Spinal cord (tissue), 10 donors: ENCODE data around the gene ZC3H7A. TPM values are rescaled to one million over a fixed set of nuclear protein-coding genes. Genes with fewer than 3 reads are reported as not detected.

Experiments
- DNase-seq, 6 donors: peaks; one replicate each; pipeline versions ENCODE4 v3.0.0 to v3.0.0-alpha.2; 2013 to 2015; ENCODE audit warnings: low spot score in 6 of 6, low read depth in 4 of 6
- H3K27ac ChIP-seq: one replicate; pipeline ENCODE4 v1.5.1; 2013; ENCODE audit warnings: low read depth, low read length, control low read depth
- H3K27me3 ChIP-seq: one replicate; pipeline ENCODE4 v1.6.1; 2013; ENCODE audit warnings: low read length; ENCODE audit not compliant: control insufficient read depth, insufficient read depth
- H3K36me3 ChIP-seq: one replicate; pipeline ENCODE4 v1.6.1; 2013; ENCODE audit warnings: low read length; ENCODE audit not compliant: control insufficient read depth, insufficient read depth
- H3K4me1 ChIP-seq: one replicate; pipeline ENCODE4 v1.6.1; 2013; ENCODE audit warnings: low read length; ENCODE audit not compliant: control insufficient read depth, insufficient read depth
- H3K4me3 ChIP-seq: one replicate; pipeline ENCODE4 v1.5.1; 2013; ENCODE audit warnings: low read depth, low read length, control low read depth
- H3K9me3 ChIP-seq: one replicate; pipeline ENCODE4 v1.6.1; 2013; ENCODE audit warnings: low read length; ENCODE audit not compliant: control insufficient read depth, insufficient read depth
- WGBS: methylation state at CpG from one replicate; pipeline ENCODE4 v1.1.5; 2013; ENCODE audit warnings: missing lambda C conversion rate; ENCODE audit not compliant: insufficient coverage; 5-methylcytosine and 5-hydroxymethylcytosine counted together
- long read RNA-seq, 4 donors: transcript quantifications; one replicate each; lab custom pipeline, GENCODE V29; 2026
- polyA plus RNA-seq, 2 donors: library from polyadenylated mRNA; unstranded; fragments of 120-200 nt; gene quantifications; one replicate each; pipeline ENCODE4 v1.2.1, GENCODE V29; 2013; ENCODE audit not compliant: insufficient read length in 2 of 2
- total RNA-seq, 2 donors: library from RNA; depleted of rRNA in 1 of 2; stranded (reverse); fragments of 120-200 nt in 1 of 2; fragments of >200 nt in 1 of 2; gene quantifications; one replicate each; pipeline versions ENCODE4 v1.2.3 to v1.2.4, GENCODE V29; 2013 to 2014
- donor health status: healthy.

The ZC3H7A gene
- total RNA-seq, result 10 to 100 TPM; 65.3 to 66.0 TPM
- polyA plus RNA-seq, result 10 to 100 TPM; 67.4 to 73.9 TPM
- long read RNA-seq, donor 1, transcript ZC3H7A-214 (4 exons, 2,632 nt), result major isoform, 6 of 27 reads
- long read RNA-seq, donor 1, partial matches to known transcripts, result 19 of 27 reads
- long read RNA-seq, donor 1, other reads (novel, unspliced or antisense), result 0 of 27 reads
- long read RNA-seq, donor 2, partial matches to known transcripts, result 0 of 1 reads
- long read RNA-seq, donor 2, other reads (novel, unspliced or antisense), result 0 of 1 reads
- long read RNA-seq, donor 3, partial matches to known transcripts, result 0 of 3 reads
- long read RNA-seq, donor 3, other reads (novel, unspliced or antisense), result 0 of 3 reads
- long read RNA-seq, donor 4, partial matches to known transcripts, result 0 of 5 reads
- long read RNA-seq, donor 4, other reads (novel, unspliced or antisense), result 0 of 5 reads

- under 1% methylated on average over 80 of the region's 80 CpGs for whole genome bisulfite sequencing
- DNase-seq, result peak; percentile 88 to 99 (median 94)
- H3K4me1 ChIP-seq, result peaks cover 41% of the 10 kb centered on the region
- H3K36me3 ChIP-seq, result peaks cover 8% of the 10 kb centered on the region
- H3K27me3 ChIP-seq, result no peaks in the 10 kb centered on the region
- peak within 1 kb of the TSS; percentile 98 for H3K27ac ChIP-seq
- H3K9me3 ChIP-seq, result no peaks in the 10 kb centered on the region
- peak within 1 kb of the TSS; percentile 83 for H3K4me3 ChIP-seq
These were observed at the start of gene ZC3H7A for GRCh38 chr16:11797166-11797956. Gene ZC3H7A, minus strand, starts transcription at chr16:11797258. Its CDS starts 14,904 bp downstream, at chr16:11782354.

DNA sequence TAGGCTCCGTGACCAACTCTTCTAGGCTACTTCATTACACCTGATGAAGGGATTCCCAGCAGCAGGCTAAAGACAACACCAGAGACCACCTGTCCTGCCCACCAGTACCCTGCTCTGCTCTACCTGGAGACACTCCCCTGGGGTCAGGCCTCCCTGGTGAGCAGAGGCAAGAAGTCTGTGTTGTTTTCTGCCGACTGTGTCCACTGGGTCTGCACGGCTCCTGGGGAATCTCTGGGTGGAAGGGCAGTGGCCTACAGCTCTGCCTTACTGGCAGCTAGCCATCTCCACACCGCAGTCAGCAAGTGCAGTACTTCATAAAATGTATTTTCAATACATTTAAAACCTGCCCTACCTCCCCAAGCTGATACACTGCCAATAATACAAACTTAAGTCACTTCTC is 47.4 kb upstream of the ZC3H7A start:
- 100% methylated on average over 3 of the region's 4 CpGs for WGBS
- Histone ChIP-seq H3K27ac (no peak overlapping the region), H3K9me3 (no peaks in the 10 kb centered on the region), H3K4me1 (no peaks in the 10 kb centered on the region), H3K27me3 (no peaks in the 10 kb centered on the region), H3K4me3 (no peak overlapping the region), H3K36me3 (peaks cover 72% of the 10 kb centered on the region)
- DNase-seq, result no peak

- Histone ChIP-seq H3K36me3 (peaks cover 72% of the 10 kb centered on the region), H3K4me1 (no peaks in the 10 kb centered on the region), H3K27me3 (no peaks in the 10 kb centered on the region), H3K9me3 (no peaks in the 10 kb centered on the region), H3K4me3 (no peak overlapping the region), H3K27ac (no peak overlapping the region)
- WGBS, result 90% methylated on average over 1 of the region's 5 CpGs
- DNase-seq, result no peak
These were observed 46.8 kb upstream of the ZC3H7A start for GRCh38 chr16:11843861-11844260.

DNA sequence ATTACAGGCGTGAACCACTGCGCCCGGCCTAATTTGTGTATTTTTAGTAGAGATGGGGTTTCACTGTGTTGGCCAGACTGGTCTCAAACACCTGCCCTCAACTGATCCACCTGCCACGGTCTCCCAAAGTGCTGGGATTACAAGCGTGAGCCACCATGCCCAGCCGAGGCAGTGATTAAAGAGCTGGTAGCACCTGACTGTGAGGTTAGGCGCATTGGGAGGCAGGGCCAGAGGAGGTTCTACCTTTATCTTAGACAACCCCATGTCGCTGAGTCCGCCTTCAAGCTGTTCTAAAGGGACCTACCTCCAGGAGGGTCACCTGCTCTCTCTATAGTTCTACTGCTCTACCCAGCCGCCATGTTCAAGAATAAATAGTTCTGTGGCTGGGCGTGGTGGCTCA is 46.1 kb upstream of the ZC3H7A start:
- Histone ChIP-seq H3K27ac (no peak overlapping the region), H3K9me3 (no peaks in the 10 kb centered on the region), H3K4me1 (no peaks in the 10 kb centered on the region), H3K4me3 (no peak overlapping the region), H3K36me3 (peaks cover 74% of the 10 kb centered on the region), H3K27me3 (no peaks in the 10 kb centered on the region)
- 98% methylated on average over 6 of the region's 11 CpGs for WGBS
- DNase-seq, result no peak

GRCh38 chr16:11841026-11841425 is 44.0 kb upstream of the ZC3H7A start:
- peaks cover 75% of the 10 kb centered on the region for H3K36me3 ChIP-seq
- WGBS, result 100% methylated on average over 7 of the region's 7 CpGs
- H3K27me3 ChIP-seq, result no peaks in the 10 kb centered on the region

DNA sequence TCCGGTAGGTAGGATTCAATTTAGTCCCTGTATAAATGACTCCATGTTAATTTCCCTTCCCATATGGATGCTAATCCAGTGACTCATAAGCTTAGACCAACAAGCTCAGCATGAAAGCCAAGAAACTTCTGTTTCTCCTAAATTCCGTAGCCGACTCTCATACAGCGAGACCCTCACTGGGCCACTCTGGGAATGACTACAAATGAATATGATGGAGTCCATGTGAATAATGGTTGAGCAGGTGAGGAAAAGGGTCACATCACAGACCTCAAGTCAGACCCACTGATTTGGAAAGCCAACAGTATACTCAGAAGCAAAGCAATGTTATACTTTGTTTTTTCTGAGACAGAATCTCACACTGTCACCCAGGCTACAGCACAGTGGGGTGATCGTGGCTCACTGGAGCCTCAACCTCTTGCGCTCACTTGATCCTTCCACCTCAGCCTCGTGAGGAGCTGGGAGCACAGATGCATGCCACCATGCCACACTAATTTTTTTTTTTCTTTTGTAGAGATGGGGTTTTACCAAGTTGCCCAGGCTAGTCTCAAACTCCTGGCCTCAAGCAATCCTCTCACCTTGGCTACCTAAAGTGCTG is 39.7 kb upstream of the ZC3H7A start:
- no peak for DNase-seq
- H3K9me3 ChIP-seq, result no peaks in the 10 kb centered on the region
- WGBS, result no CpG with 5 or more reads among the region's 7 CpGs
- H3K4me1 ChIP-seq, result no peaks in the 10 kb centered on the region
- peaks cover 42% of the 10 kb centered on the region for H3K36me3 ChIP-seq
- H3K27ac ChIP-seq, result no peak overlapping the region
- no peaks in the 10 kb centered on the region for H3K27me3 ChIP-seq
- H3K4me3 ChIP-seq, result no peak overlapping the region

More at GRCh38 chr16:11841026-11841425, 44.0 kb upstream of the ZC3H7A start:
- DNase-seq, result no peak
- Histone ChIP-seq H3K27ac (no peak overlapping the region), H3K9me3 (no peaks in the 10 kb centered on the region), H3K4me1 (no peaks in the 10 kb centered on the region), H3K4me3 (no peak overlapping the region)

DNA sequence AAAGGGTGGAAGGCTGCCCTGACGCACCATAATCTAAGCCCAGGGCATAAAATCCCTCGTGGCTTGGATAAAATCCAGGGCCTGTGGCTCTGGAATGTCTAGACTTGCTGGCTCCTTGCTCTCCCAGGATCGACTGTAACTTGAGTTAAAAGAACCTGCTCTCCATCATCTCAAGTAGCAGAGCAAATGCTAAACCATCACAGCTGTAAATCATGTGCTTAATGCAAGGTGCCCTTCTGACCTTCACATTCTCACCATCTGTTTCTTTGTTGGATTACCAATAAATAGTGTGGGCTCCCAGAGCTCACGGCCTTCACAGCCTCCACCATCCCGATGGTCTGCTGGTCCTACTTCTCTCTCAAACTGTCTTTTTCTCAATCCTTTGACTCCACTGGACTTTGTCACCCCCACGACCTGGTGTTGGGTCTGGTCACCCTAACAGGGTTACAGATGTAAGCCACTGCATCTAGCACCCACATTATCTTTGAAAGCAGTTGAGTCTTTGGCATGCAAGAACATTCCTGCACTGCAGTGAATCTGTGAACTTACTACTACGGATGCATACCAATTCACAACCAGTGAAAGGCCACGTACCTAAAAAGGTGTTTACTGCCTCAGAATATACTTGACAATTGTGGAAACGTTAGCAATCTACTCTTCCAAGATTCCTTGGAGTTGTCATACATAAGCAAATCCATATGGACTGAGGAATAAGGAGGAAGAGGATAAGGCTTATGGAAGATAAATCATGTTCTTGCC is 39.0 kb upstream of the ZC3H7A start:
- H3K27ac ChIP-seq, result no peak overlapping the region
- H3K4me3 ChIP-seq, result no peak overlapping the region
- no peaks in the 10 kb centered on the region for H3K9me3 ChIP-seq
- no peaks in the 10 kb centered on the region for H3K4me1 ChIP-seq
- 45% methylated on average over 6 of the region's 9 CpGs for WGBS
- no peaks in the 10 kb centered on the region for H3K27me3 ChIP-seq
- DNase-seq, result no peak
- H3K36me3 ChIP-seq, result peaks cover 40% of the 10 kb centered on the region

GRCh38 chr16:11835309-11835708 is 38.3 kb upstream of the ZC3H7A start:
- 86% methylated on average over 2 of the region's 4 CpGs for WGBS
- Histone ChIP-seq H3K27me3 (no peaks in the 10 kb centered on the region), H3K4me1 (no peaks in the 10 kb centered on the region), H3K4me3 (no peak overlapping the region), H3K27ac (no peak overlapping the region), H3K36me3 (peaks cover 37% of the 10 kb centered on the region), H3K9me3 (no peaks in the 10 kb centered on the region)
- no peak for DNase-seq
